Measurements from ENCODE around the gene APBB2. TPM values are rescaled to one million over a fixed set of nuclear protein-coding genes. Genes with fewer than 3 reads are reported as not detected.

Gene APBB2
- total RNA-seq, 4 donors from 2014 or later, result 139 to 248 (median 203) TPM

GRCh38 chr4:41157009-41157408 is 57.3 kb downstream of the APBB2 start:
- Histone ChIP-seq H3K27ac (no peak overlapping the region), H3K36me3 (no peaks in the 10 kb centered on the region), H3K4me1 (peaks cover 0 to 40% (median 5%) of the 10 kb centered on the region in 4 donors)

GRCh38 chr4:41156574-41156973 is 57.8 kb downstream of the APBB2 start:
- no peak overlapping the region for H3K27ac ChIP-seq
- 62 to 71% methylated on average over 10 of the region's 10 CpGs for WGBS, 2 donors
- no peak overlapping the region for H3K4me3 ChIP-seq
- TF ChIP-seq EP300 (IDR thresholded peaks at IDR 0.05) (no peak), POLR2A (IDR thresholded peaks at IDR 0.05) (no peak), CTCF (IDR thresholded peaks at IDR 0.05) (no peak)
- no peaks in the 10 kb centered on the region for H3K36me3 ChIP-seq
- no peak for DNase-seq (ENCODE audit: low spot score in 2 of 2)
- H3K27me3 ChIP-seq, result no peaks in the 10 kb centered on the region
- H3K4me1 ChIP-seq, result peaks cover 0 to 40% (median 5%) of the 10 kb centered on the region in 4 donors
- H3K9me3 ChIP-seq, result no peaks in the 10 kb centered on the region

More at GRCh38 chr4:41157009-41157408, 57.3 kb downstream of the APBB2 start:
- TF ChIP-seq EP300 (IDR thresholded peaks at IDR 0.05) (no peak), CTCF (IDR thresholded peaks at IDR 0.05) (no peak), POLR2A (IDR thresholded peaks at IDR 0.05) (no peak)
- no peak for DNase-seq (ENCODE audit: low spot score in 2 of 2)
- no peaks in the 10 kb centered on the region for H3K27me3 ChIP-seq
- H3K9me3 ChIP-seq, result no peaks in the 10 kb centered on the region
- WGBS, 2 donors, result 75 to 78% methylated on average over 6 of the region's 6 CpGs
- no peak overlapping the region for H3K4me3 ChIP-seq

- DNase-seq (ENCODE audit: low spot score in 2 of 2), result no peak
- Histone ChIP-seq H3K4me1 (peaks cover 0 to 34% (median 5%) of the 10 kb centered on the region in 4 donors), H3K27me3 (no peaks in the 10 kb centered on the region), H3K4me3 (no peak overlapping the region), H3K27ac (peak overlapping the region in 2 of 4 donors; percentile 12 to 21), H3K36me3 (no peaks in the 10 kb centered on the region), H3K9me3 (no peaks in the 10 kb centered on the region)
- 24 to 40% methylated on average over 5 of the region's 5 CpGs for WGBS, 2 donors
- no peak for TF ChIP-seq CTCF (IDR thresholded peaks at IDR 0.05)
These were observed 59.0 kb downstream of the APBB2 start for GRCh38 chr4:41155194-41155830.

GRCh38 chr4:41154814-41155177 is 59.5 kb downstream of the APBB2 start:
- Histone ChIP-seq H3K27me3 (no peaks in the 10 kb centered on the region), H3K36me3 (no peaks in the 10 kb centered on the region), H3K27ac (peak overlapping the region in 1 of 4 donors; percentile 21), H3K4me1 (peaks cover 0 to 31% (median 5%) of the 10 kb centered on the region in 4 donors), H3K4me3 (no peak overlapping the region), H3K9me3 (no peaks in the 10 kb centered on the region)
- whole genome bisulfite sequencing, 2 donors, result 40 to 56% methylated on average over 5 of the region's 5 CpGs
- TF ChIP-seq CTCF (IDR thresholded peaks at IDR 0.05) (no peak), POLR2A (IDR thresholded peaks at IDR 0.05) (no peak), EP300 (IDR thresholded peaks at IDR 0.05) (no peak)
- DNase-seq (ENCODE audit: low spot score in 2 of 2), result no peak

- Histone ChIP-seq H3K27ac (peak overlapping the region in 1 of 4 donors; percentile 21), H3K4me3 (no peak overlapping the region), H3K9me3 (no peaks in the 10 kb centered on the region), H3K36me3 (no peaks in the 10 kb centered on the region), H3K27me3 (no peaks in the 10 kb centered on the region), H3K4me1 (peaks cover 0 to 32% (median 6%) of the 10 kb centered on the region in 4 donors)
- DNase-seq (ENCODE audit: low spot score in 2 of 2), result no peak
- WGBS, 2 donors, result 72 to 79% methylated on average over 6 of the region's 6 CpGs
- TF ChIP-seq CTCF (IDR thresholded peaks at IDR 0.05) (no peak), POLR2A (IDR thresholded peaks at IDR 0.05) (no peak), EP300 (IDR thresholded peaks at IDR 0.05) (no peak)
These were observed 60.1 kb downstream of the APBB2 start for GRCh38 chr4:41154010-41154813.

Measured in tibial nerve (tissue), 4 donors.